ENCODE measurements around the gene ICAM4. TPM values are rescaled to one million over a fixed set of nuclear protein-coding genes. Genes with fewer than 3 reads are reported as not detected.
"Not testable (repeated sequence)": the region's sequence is repeated elsewhere in the genome, so short reads cannot be mapped to it uniquely, and the experiment has no call there.

The ICAM4 gene
- total and polyA plus RNA-seq, 5 experiments from 2014 or later: 0.22 to 0.57 (median 0.42) TPM; not detected in 2

DNA sequence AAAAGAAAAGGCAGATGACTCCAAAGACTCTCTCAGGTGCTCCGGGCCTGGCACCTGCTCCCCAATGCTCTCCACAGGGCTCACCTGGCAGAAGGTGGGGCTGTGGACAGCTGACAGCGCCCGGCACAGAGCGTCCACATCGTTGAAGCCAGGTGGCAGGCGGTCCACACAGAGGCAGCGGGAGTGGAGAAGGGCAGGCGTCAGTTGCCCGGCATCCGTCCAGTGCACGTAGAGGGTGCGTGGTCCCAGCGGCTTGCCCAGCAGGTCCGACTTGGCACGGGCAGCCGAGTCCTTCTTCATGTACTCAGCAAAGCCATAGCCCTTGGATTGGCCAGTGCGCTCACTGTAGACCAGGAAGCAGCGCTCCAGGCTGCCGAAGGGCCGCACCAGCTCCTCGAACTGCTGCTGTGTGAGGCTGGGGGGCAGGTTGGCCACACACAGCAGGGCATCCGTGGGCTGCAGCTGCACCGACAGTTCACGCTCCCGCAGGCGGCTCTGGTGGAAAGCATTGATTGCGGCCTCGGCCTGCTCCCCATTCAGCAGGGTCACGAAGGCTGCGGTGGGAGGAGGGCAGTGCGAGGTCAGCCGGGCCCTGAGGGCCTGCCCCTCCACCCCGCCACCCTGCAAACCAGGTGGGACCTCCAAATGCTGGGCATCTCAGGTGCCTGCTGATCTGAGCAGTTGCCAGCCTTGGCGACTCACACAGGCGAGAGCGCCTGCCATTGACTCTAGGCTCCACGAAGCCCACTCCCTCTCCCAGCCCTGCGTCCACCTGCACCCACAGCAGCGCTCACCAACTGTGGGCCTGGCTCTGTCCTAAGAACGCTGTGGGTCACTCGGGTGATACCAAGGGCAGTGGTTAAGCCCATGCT lies 42.0 kb downstream of the ICAM4 start:
- POLR2A ChIA-PET: no interaction called here
- H3K36me3 Mint-ChIP-seq: peaks cover 0 to 62% (median 9%) of the 10 kb centered on the region in 3 donors
- no peaks in the 10 kb centered on the region for H3K27me3 Mint-ChIP-seq
- DNase-seq (no peak), ATAC-seq (no peak)
- peak overlapping the region in 1 of 10 donors; percentile 34 for H3K27ac Mint-ChIP-seq
- H3K9me3 Mint-ChIP-seq: no peaks in the 10 kb centered on the region
- H3K4me1 Mint-ChIP-seq: peaks cover 8 to 34% (median 27%) of the 10 kb centered on the region in 4 donors
- H3K4me3 Mint-ChIP-seq: no peak overlapping the region

DNA sequence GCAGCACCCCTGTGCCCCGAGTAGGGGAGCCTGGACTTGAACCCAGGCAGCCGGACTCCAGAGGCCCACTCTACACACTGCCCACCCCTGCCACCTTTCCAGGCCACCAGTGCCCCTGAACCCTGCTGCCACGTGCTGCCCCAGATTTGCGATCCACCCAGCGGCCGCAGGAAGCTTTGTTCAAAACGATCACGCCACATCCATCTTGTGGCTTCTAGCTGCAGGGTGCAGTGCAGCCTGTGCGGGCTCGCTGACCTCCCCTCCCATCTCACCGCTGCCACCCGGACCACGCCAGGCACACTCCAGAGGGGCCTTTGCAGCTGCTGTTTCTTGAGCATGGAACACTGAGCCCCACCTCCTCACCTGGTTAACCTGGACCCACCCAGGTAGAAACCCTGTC lies 42.8 kb downstream of the ICAM4 start:
- Mint-ChIP-seq H3K9me3 (no peaks in the 10 kb centered on the region), H3K27me3 (no peaks in the 10 kb centered on the region), H3K4me3 (no peak overlapping the region), H3K36me3 (peaks cover 0 to 57% (median 7%) of the 10 kb centered on the region in 3 donors), H3K27ac (peak overlapping the region in 1 of 10 donors; percentile 41), H3K4me1 (peaks cover 8 to 39% (median 34%) of the 10 kb centered on the region in 4 donors)
- POLR2A ChIA-PET: interaction anchor here (1.6 to 1.8 kb wide), 2 partner anchors 49 to 59 kb away, joined by 5 to 6 read pairs; partner anchors contain the start of gene ICAM1
- ATAC-seq (no peak), DNase-seq (no peak)

DNA sequence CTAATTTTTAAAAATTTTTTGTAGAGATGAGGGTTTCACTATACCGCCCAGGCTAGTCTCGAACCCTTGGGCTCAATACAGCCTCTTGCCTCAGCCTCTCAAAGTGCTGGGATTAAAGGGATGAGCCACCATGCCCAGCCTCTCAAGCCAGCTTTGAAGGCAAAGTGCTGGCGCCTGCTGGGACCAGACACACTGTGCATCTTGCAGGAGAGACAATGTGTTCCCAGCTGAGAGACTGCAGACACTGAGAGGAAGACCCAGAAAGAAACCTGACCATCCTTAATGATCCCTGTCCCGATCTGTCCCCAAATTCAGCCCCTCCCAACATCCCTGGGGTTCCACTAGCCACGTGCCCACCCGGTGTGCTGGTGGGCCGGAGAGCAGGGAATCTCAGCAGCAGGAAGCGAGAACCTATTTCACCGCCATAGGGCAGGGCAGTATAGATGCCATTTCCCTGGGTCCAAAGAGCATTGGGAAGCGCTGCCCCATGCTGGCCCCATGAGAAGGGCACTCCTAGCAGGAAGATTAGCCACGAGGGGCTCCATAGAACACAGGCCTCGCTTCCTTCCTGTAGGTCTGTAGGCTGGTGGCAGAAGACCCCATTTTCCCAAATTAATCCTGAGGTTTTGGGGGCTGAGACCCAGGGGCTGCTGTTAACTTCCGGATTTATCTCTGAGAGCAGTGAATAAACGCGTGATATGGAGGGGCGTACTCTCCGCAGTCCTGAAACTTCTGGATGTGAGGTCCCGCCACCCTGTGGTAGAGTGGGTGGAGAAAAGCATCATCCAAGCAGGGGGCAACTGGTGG lies 45.6 kb downstream of the ICAM4 start:
- Mint-ChIP-seq H3K4me3 (peak overlapping the region; percentile 93 to 97 (median 96)), H3K27ac (peak overlapping the region; percentile 84 to 97 (median 96)), H3K27me3 (no peaks in the 10 kb centered on the region), H3K36me3 (peaks cover 0 to 49% (median 7%) of the 10 kb centered on the region in 3 donors), H3K9me3 (no peaks in the 10 kb centered on the region), H3K4me1 (peaks cover 8 to 56% (median 40%) of the 10 kb centered on the region in 4 donors)
- POLR2A ChIA-PET: interaction anchor here (0.7 to 2.6 kb wide), 11 partner anchors 9 to 189 kb away, joined by 3 to 13 read pairs (median 6); partner anchors contain the start of genes CDC37, ICAM1 and TYK2
- no peak for ATAC-seq
- no peak for DNase-seq

DNA sequence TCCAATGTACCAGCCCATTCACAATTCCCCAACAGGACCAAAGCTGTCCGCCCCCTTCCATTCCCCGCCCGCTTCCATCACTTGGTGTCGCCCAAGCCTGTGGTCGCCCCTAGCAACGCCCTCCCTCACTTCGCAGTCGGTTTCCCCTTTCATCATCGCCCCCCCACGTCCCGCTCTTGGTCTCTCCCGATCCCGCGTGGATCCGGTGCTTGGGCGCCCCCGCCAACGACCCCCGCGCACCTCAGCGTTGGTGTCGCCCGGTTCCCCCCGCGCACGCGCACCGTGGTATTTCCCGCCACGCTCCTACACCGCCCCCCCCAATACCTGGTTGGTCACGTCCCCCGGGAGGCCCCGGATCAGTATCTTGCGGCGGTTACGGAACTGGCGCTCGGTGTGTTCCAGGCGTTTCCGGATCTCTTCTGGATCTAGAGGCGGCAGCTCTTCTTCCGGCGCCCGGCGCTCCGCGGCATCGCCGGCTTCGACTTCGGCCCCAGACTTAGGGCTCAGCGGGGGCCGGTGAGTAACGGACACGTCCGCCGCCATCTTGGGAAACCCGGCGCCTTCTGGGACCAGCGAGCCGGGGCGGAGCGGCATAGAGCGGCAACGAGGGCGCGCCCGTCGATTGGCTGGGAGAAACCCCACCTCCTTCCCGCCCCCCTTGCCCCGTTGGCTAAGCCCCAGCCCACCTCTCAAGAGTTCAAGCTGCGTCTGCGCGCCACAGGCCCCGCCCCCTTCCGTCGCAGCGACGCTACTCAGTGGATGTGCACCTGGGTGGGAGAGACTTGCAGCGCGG lies 46.4 kb downstream of the ICAM4 start, which contains the start of gene RAVER1:
Gene RAVER1 (minus strand): TSS at position 565 of the 793 bp plus-strand sequence. CDS start 22 bp downstream, at position 543.
- DNase-seq (peak; percentile 95 to 99 (median 98)), ATAC-seq (peak; percentile 93 to 95)
- Mint-ChIP-seq H3K9me3 (no peaks in the 10 kb centered on the region), H3K4me1 (peaks cover 8 to 60% (median 43%) of the 10 kb centered on the region in 4 donors), H3K27ac (peak within 1 kb of the TSS; percentile 84 to 97 (median 96)), H3K36me3 (peaks cover 0 to 42% (median 7%) of the 10 kb centered on the region in 3 donors), H3K4me3 (peak within 1 kb of the TSS; percentile 93 to 97 (median 96)), H3K27me3 (no peaks in the 10 kb centered on the region)
- POLR2A ChIA-PET: interaction anchor here (0.5 to 2.6 kb wide), 18 partner anchors 10 to 627 kb away, joined by 3 to 13 read pairs (median 5); partner anchors contain the start of genes CDC37, ICAM1 and TYK2

DNA sequence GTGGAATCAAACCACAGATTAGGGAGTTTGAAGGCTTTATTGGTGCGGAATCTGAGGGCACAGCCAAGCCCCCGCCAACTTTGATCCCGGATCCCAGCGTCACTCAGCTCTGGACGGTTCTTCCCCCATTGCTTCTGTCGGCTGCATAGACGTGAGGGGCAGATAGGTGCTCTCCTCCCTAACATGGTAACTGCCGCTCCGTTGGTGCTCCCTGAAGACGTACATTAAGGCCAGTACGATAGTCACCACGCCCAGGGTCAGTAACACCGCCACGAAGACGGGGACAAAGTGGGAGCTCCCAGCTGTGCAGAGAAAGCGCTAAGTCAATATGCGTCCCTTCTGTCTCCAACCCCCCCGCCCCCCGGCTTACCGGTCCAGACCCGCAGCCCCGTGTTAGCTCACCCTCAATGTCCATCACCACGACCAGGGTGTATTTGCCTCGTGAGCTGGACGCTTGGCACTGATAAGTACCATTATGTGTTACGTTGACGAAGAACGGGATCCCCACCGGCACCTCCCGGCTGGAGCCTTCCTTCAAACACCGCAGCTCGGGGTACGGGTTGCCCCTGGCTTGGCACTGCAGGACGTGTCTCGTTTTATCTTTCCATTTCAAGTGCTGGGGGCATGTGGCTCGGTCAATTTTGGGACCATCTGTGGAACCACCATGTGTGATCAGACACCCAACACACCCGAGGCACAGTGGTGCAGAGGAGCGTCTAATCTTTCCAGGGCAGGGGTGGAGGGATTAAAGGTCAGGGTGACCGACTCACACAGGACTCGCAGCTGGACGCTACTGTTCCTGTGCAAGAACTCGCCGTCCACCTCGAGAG lies 47.2 kb downstream of the ICAM4 start:
- DNase-seq (no peak), ATAC-seq (peak in 1 of 2 donors; percentile 1)
- Mint-ChIP-seq H3K4me3 (peak overlapping the region; percentile 93 to 97 (median 96)), H3K27ac (peak overlapping the region; percentile 84 to 97 (median 96)), H3K36me3 (peaks cover 0 to 42% (median 5%) of the 10 kb centered on the region in 3 donors), H3K27me3 (no peaks in the 10 kb centered on the region), H3K9me3 (no peaks in the 10 kb centered on the region), H3K4me1 (peaks cover 14 to 68% (median 51%) of the 10 kb centered on the region in 4 donors)
- POLR2A ChIA-PET: interaction anchor here (0.5 to 2.6 kb wide), 15 partner anchors 10 to 628 kb away, joined by 3 to 13 read pairs (median 5); partner anchors contain the start of genes CDC37, ICAM1 and TYK2

DNA sequence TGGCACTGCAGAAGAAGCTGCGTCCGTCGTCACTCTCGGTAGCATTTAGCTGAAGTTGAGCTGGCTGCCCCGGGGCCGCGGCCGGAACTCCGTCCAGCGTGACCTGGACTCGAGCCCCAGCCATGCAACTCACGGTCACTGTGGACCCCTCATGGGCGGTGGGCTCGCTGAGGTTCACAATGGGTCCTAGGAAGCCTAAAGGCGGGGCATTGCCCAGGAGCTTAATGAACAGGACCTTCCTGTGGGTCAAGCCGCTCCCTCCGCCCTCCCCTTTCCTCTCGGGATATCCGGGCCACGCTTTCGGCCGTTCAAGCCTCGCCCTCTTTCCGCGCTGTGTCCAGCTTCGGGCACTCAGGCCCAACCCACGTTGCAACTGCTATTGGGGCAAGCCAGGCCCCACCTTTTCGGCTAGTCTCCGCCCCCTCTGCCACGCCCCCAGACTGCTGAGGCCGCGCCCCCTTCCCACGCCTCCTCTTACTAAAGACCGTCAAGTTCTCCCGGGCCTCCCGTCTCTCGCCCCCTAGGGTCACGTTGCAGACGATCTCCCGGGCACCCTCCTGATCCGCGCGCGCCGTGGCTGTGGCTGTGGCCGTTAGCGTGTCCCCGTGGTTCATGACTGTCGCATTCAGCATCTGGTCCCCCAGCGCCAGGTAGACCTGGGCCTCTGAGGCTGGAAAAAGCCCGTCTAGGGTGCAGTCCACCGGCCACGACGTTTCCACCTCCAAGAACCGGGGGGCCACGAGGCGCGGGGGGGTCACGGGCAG lies 48.0 kb downstream of the ICAM4 start:
- Mint-ChIP-seq H3K27me3 (no peaks in the 10 kb centered on the region), H3K27ac (peak overlapping the region in 6 of 10 donors; percentile 20 to 96 (median 50)), H3K36me3 (peaks cover 0 to 36% (median 5%) of the 10 kb centered on the region in 3 donors), H3K4me1 (peaks cover 14 to 72% (median 58%) of the 10 kb centered on the region in 4 donors), H3K9me3 (no peaks in the 10 kb centered on the region), H3K4me3 (peak overlapping the region in 6 of 10 donors; percentile 9 to 96 (median 34))
- no peak for ATAC-seq
- POLR2A ChIA-PET: interaction anchor here (0.6 to 2.6 kb wide), 6 partner anchors 9 to 1236 kb away, joined by 3 to 13 read pairs (median 5); partner anchors contain the start of gene TYK2
- DNase-seq: peak in 3 of 10 donors; percentile 17 to 25 (median 24)

DNA sequence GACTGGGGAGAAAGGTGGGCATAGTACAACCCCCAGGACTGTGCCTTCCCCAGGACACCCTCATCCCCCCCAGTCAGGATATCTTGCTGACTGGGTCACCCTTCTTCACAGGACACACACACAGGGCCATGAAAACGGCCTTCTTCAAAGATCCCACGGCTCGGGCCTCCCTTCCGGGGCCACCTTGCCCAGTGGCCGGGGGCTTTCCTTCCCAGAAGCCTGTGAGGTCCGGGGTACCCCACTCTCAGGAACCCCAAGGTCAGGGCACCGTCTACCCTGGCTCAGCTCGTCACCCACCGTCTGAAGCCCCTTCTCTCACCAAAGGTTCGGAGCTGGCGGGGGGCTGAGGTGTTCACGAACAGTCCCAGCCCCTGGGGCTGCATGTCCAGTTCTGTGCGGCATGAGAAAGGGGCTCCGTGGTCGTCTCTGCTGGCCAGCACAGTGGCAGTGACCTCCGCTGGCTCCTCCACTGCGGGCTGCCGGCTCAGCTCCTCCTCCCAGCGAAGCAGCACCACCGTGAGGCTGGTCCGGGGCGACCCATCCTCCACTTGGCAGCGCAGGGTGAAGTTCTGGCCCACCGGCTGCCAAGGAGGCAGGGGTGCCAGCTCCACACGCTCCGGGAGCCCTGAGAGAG lies 48.7 kb downstream of the ICAM4 start:
- Mint-ChIP-seq H3K27me3 (no peaks in the 10 kb centered on the region), H3K4me3 (peak overlapping the region in 1 of 10 donors; percentile 9), H3K9me3 (no peaks in the 10 kb centered on the region), H3K36me3 (peaks cover 0 to 30% (median 4%) of the 10 kb centered on the region in 3 donors), H3K27ac (peak overlapping the region in 3 of 10 donors; percentile 2 to 35 (median 25)), H3K4me1 (peaks cover 15 to 73% (median 58%) of the 10 kb centered on the region in 4 donors)
- ATAC-seq (no peak), DNase-seq (no peak)
- POLR2A ChIA-PET: interaction anchor here (0.5 to 0.6 kb wide), 3 partner anchors 46 to 1235 kb away, joined by 4 to 5 read pairs (median 4); no protein-coding TSS in a partner anchor

DNA sequence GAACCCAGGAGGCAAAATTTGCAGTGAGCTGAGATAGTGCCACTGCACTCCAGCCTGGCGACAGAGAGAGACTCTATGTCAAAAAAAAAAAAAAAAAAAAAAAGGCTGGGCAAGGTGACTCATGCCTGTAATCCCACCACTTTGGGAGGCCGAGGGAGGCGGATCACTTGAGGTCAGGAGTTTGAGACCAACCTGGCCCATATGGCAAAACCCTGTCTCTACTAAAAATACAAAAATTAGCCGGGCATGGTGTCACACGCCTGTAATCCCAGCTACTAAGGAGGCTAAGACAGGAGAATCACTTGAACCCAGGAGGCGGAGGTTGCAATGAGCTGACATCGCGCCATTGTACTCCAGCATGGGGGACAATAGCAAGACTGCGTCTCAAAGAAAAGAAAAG lies 50.0 kb downstream of the ICAM4 start:
- ATAC-seq, H3K9me3 Mint-ChIP-seq, H3K27me3 Mint-ChIP-seq, DNase-seq: not testable (repeated sequence)
- Mint-ChIP-seq H3K4me1 (peaks cover 15 to 69% (median 61%) of the 10 kb centered on the region in 4 donors), H3K4me3 (peak overlapping the region in 5 of 10 donors; percentile 7 to 51 (median 15)), H3K27ac (peak overlapping the region in 5 of 10 donors; percentile 19 to 57 (median 34)), H3K36me3 (peaks cover 0 to 30% (median 4%) of the 10 kb centered on the region in 3 donors)
- POLR2A ChIA-PET: interaction anchor here (0.6 kb wide), 1 partner anchor 24 kb away, joined by 3 read pairs; no protein-coding TSS in a partner anchor

Measured in naive thymus-derived CD8-positive, alpha-beta T cell (primary cell).